Measurements from ENCODE around the gene POP4. TPM values are rescaled to one million over a fixed set of nuclear protein-coding genes. Genes with fewer than 3 reads are reported as not detected.
"Not testable (repeated sequence)": the region's sequence is repeated elsewhere in the genome, so short reads cannot be mapped to it uniquely, and the experiment has no call there.

Gene POP4
- polyA plus RNA-seq, 1 donor: 43.7 TPM

DNA sequence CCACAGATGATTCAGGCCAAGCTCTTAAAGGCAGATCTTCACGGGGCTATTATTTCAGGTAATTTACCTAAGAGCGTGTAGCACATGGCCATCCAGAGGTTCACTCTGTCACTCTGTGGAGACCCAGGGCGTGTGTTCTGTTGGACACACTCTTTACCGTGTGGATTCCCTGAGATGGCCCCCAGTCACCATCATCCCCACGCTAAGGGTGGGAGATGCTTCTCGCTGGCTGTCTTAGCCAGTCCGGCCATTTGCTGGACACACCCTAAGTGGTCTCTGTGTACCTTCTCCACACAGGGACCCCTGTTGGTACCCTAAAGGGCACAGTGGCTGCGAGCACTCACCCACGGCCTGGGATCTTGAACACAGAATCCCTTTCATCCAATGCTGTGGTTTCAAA is 6.0 kb downstream of the POP4 start:
- no peak for DNase-seq

DNA sequence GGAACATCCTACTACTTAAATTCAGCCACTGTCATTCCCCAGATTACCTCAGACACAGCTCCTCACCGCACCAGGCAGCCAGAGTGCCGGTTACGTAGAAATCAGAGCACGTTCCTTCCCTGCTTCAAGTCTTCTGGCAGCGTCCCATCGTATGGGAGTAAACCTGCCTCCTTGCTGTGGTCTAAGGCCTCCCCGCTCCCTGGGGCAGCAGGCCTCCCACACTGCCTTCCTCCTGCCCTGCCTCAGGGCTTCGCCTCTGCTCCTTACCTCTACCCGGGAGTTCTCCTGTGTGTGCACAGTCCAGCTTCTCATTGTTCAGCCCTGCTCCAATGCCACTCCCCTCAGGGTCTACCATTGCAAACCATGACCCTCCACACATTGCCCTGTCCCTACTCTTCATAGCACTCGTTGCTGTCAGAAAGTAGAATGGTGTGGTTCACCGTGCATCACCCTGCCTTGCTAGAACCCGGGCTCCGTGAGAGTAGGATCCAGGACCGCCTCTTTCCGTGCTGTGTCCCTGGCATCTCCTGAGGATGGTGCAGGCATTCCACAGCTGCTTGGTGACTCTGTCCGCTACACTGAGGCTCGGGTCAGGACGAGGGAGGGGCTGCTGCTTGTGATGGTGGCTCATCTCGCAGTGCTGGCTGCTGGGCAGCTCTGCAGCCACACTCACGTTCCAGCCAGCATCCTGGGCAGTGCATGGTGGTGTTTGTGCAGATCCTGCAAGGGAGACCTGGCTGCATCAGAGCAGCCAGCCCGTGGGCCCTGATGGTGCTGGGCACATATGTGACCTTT is 6.9 kb downstream of the POP4 start:
- no peak for DNase-seq

DNA sequence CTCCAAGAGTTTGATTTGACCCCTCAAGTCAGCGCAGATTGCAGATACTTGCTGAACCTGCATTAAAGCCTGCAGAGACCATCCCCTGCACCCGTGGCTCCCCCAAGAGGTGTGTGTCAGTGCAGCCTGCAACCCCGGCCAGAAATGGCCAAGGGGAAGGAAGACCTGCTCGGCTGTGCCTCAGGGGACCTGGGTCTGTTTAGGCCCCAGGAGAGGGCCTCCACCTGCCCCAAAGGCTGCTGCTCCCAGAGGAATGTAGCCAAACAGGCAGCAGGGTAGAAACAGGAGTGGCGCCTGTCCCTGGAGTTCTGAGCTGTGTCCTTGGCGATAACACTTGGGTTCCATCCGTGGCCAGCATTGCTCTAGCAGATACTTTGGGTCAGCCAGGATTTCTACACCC is 8.0 kb downstream of the POP4 start:
- no peak for DNase-seq

DNA sequence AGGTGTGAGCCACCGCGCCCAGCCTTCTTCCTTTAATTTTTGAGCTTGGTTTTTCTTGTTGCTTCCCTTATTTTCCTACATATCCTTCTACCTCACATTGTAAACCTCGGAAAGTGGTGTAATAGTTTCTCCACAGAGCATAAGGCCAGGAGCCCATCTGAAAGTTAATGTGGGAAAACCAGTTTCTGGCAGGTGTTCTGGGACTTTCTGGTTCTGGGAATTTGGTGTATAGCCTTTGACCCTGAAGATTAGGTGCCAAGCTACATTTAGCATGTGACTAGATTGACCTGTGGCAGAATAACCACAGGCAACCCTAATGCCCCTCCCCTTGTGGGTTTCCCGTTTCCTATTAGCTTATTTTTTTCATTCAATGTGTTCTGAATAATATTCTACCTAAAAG is 8.7 kb downstream of the POP4 start:
- no peak for DNase-seq

DNA sequence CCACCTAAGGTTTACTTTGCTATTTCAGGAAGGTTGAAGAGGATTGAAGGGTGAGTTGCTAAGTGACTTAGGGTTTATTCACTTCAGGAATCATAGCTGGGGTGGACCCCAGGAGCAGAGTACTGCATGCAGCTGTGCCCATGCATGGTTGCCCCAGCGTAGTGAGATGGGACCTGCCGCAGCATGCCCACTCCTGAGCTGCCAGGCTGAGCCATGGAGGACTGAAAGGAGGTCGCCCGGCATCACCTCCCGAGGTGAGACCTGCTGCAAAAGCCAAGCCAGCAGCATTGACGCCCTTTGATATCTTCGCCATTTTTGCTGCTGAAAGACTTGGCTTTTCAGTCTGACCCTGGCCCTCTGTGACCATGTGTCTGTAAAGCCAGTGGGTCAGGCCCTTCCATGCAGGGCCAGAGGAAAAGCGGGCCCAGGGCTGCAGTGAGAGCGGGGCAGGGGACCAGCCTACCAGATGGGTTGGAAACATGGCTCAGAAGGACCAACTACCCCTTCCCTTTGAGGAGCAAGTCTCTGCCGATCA is 9.9 kb downstream of the POP4 start:
- no peak for DNase-seq

DNA sequence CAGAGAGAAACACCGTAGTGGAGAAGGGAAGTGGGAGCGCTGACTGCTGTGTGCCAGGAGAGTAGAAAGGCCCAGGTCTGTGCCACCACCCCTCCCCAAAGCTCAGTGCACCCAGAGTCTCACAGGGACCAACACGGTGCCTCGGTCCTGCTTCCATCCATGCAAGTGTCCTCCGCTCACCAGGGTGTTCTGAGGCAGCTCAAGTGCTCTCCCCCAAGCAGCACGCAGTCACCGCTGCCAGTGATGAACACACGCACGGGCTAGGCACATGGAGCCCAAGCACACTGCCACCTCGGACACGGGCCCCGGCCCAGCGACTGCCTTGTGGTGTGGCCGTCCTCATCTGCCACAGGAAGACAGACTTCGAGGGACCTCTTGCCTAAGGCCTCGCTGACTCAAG is 10.5 kb downstream of the POP4 start:
- DNase-seq: no peak

DNA sequence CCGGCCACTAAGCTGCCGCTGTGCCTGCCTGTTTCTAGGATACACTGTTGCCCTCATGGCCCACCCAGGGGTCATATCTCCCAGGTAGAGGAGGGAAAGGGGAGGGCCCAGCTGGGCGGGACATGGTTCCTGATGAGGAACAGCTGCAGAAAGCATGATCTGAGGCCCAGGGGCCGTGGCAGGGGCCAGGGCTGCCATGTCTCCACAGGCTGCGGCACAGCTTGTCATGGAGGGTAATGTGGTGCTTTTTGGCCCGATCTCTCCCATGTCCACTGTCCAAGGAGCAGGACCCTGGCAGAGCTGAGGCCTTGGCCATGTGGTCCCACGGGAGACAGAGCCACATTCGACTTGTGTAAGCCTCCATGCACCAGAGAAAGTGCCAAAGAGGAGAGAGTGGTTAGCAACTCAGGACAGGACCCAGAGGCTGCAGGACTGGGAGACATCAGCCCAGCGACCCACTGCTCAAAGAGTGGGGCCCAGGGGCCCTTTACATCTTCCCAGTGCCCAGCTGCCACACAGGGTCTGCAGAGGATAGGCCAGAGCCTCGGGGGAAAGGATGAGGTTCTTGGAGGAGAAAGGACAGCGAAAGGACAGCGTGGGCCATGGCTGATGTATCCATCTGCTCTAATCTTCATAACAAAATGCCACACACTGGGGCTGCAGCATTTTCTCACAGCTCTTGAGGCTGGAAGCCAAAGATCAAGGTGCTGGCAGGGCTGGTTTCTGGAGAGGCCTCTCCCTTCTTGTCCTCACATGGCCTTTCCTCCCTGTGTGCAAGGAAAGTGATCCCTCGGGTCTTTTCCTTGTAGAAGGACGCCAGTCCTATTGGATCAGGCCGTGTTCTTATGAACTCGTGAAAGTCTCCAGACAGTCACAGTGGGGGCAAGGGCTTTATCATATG is 11.5 kb downstream of the POP4 start:
- DNase-seq: no peak

DNA sequence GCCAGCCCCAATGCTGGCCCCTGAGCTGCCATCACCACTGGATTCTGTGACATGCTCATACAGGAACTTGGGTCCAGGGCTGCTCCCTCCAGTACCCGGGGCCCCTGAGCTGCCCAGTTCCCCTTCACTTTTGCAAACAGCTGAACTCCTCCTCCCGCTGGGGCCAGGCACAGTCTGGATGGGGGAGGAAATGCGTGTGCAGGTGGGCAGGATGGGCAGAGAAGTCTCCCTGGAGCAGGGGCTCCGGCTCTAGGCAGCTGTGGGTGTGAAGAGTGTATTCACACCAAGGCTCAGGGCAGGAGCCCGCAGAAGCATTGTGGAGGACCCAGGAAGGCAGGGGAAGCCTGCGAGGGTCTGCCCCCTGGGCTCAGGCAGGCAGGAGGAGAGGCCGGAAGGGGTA is 12.4 kb downstream of the POP4 start:
- no peak for DNase-seq

DNA sequence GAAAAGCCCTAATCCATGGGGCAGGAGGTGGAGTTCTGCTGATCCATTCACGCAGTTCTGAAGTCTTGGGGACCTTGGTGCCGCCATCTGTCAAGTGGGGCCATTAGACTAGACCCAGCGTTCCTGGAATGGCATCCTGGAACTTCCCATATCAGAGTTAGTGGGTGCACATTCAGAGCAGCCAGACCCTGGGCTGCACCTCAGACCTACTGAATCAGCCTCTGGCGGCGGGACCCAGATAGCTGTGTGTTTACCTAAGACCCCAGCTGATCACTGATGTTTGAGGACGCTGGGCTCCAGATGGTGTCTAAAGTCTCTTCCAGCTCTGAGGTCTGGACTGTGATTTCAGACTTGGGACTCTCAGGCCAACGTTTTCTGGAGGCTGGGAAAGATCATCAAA is 12.8 kb downstream of the POP4 start:
- DNase-seq: no peak

DNA sequence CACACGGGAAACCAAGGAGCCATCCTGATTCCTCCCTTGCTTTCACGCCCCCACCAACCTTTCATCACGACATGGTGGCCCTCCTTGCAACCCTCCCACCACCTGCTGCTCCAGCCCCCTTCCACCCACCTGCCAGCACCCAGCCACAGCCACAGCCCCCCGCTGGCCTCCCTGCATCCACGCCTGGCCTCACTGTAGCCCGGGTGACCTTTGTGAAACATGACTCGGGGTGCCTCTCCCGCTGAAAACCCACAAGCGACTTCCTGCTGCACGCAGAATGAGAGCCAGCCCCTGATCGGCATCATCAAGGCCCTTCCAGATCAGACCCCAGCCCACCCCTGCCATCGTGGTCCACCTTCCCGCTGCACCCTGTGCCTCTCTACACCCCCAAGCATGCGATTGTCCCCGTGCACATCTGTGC is 14.9 kb downstream of the POP4 start:
- no peak for DNase-seq

DNA sequence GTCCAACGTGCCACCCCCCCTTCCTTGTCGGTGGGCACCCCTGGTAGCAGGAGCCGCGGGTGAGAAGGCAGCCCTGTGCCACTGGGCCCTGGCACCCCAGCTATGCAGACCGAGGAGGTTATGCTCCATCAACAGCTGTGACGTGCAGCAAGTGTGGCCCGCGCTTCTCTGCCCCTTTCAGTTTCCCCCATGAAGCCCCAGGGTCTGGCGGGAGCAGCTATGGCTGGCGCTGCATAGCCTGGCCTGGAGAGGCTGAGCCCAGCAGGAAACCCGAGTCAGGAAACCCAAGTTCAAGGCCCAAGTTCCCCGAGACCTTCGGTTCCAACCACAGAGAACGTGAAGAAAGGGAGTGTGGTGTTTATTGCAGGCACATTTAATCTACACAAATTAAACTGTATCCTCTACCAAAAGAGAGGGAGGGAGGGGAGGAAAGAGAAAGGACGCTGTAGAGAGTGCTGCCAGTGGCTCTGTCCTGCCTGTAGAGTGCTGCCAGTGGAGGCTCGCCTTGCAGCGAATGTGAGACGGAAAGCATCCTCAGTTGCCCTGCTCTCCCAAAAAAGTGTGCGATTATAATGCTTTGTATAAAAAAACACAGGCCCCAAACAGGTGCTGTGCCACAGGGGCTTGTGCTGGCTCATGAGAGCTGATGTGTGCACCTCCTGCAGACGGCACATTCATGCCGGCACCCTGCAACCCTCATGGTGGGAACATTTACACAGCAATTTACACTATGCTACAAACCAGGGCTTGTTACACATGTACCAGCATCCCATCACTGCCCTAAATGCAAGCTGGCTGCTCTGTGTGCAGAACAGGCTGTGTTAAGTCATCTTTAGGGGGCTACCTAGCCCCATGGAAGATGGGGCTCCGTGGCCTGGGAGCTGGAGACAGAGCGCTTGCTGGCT is 16.3 kb downstream of the POP4 start:
- DNase-seq: no peak

DNA sequence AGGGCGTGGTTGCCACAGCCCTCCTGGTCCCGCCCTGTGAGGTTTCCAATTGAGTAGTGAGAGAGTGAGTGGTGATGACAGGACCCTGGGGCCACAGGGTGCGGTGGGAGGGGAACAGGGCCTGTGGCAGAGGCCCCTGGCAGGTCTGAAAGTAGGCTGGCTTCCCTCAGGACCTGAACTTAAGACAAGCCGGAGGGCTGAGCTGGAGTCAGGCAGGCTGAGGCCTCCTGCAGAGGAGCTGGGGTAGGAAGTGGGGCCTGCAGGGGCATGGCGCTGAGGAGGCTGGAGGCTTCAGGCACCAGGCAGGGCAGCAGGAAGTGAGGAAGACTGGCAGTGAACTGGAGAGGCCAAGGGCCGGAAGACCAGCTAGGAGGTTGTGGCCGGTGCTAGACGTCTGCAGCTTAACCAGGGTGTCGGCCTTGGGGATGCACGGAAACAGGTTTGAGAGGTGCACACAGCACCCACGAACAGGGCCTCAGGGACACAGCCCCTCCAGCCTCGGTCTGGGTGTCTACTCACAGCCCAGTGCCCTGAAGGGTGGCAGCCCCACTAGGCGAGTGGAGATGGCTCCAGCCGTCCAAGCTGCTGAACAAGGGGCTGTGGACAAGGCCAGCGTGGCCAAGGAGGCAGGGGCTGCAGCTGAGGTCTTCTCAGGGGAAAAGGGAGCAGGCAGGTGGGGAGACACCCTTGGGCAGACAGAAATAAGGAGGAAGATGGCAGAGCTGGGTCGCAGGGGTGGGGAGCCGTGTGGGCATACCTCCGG is 17.8 kb downstream of the POP4 start:
- no peak for DNase-seq

DNA sequence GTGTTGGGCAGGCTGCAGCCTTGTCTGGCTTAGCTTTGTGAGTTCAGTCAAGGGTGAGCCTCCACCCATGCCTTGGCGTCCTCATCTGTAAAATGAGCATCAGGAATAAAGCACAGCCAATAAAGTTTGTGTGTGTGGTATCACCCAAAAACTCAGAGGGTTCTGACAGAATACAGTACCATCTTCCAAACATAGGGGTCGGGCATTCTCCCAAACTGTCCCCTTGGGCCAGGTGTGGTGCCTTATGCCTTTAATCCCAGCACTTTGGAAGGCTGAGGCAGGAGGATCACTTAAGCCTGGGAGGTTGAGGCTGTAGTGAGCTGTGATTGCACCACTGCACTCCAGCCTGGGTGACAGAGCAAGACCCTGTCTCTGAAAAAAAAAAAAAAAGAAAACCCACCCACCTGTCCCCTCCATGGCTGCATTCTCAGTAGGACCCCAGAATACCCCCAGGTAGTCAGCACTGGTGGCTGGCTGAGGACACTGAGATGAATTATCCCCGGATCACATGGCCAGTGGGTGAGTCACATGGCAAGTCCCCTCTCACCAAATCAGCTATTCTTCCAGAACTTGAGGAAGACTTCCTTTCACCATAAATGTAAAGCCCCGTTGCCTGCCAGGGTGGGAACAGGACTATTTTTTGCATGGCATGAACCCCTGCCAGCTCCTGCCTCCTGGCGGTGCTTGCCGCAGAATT is 18.6 kb downstream of the POP4 start:
- no peak for DNase-seq

DNA sequence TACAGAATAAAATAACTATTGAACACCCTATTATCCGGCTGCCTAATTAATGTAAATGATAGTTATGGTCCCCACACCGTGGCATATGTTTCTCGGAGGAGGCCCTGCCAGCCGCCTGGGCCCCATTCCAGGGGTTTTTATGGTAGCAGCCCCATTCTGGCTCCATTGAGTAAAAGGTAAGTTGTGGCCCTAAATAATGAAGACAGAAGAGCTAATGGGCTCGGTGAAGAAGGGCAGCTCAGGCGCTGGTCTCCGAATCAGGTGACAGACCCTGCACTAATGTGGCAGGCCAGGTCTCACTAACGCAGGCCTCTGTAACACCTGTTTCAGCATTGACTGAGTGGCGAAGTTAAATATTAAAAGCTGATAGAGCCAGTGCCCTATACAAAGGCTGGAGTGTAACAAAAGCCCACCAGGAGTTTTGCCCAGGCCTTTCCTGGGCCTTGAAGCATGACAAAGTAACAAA is 19.1 kb downstream of the POP4 start:
- no peak for DNase-seq

DNA sequence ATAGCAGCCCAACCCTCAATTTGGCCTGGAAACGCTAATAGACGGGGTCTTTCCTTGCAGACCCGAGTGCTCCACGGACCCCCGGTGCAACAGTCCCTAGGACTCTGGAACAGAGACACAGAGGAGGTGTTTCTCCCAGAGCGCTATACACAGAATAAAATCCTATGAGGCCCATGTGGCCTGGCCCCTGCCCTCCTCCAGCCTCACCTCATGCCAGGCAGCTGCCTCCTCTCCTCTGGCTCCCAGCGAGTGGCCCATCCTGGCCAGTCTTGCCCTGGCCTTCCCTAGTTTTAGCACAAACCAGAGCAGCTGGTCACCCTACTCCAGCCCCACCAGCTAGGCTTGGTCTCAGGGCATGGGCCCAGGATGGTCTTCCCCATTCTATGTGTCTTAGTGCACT is 20.3 kb downstream of the POP4 start:
- DNase-seq: no peak

DNA sequence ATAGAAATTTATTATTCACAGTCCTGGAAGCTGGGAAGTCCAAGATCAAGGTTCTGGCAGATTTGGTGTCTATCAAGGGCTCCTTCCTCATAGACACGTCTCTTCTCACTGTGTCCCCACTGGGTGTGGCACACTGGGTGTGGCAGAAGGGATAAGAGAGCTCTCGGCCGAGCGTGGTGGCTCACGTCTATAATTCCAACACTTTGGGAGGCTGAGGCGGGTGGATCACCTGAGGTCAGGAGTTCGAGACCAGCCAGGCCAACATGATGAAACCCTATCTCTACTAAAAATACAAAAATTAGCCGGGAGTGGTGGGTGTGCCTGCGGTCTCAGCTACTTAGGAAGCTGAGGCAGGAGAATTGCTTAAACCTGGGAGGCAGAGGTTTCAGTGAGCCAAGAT is 20.7 kb downstream of the POP4 start:
- not testable (repeated sequence) for DNase-seq

DNA sequence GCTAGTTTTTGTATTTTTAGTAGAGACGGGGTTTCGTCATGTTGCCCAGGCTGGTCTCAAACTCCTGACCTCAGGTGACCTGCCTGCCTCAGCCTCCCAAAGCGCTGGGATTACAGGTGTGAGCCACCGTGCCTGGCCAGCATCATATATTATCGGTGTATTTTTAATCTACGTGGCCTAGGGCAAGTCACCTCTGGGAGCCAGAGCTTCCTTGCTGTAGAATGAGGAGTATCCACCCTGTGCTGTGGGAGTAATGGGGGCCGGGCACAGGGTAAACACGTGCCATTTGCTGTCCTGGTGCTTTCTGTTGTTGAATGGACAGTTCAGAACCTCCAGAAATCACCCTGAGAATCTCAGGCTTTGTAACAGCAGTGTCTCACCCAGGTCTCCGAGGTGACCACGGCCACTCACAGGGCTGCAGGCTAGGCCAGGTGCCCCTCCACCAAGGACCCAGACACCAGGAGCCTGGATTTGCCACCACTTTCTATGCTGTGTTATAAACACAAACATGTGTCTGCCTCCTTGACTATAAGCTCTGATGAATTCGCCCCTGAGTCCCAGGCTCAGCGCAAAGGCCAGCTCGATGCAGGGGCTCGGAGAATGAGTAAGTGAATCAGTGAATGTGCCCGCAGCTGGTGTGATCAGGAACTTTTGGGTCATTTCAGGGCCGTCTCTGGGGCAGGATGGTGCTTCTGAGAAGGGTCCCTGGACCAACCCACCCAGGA is 22.7 kb downstream of the POP4 start:
- DNase-seq: no peak

DNA sequence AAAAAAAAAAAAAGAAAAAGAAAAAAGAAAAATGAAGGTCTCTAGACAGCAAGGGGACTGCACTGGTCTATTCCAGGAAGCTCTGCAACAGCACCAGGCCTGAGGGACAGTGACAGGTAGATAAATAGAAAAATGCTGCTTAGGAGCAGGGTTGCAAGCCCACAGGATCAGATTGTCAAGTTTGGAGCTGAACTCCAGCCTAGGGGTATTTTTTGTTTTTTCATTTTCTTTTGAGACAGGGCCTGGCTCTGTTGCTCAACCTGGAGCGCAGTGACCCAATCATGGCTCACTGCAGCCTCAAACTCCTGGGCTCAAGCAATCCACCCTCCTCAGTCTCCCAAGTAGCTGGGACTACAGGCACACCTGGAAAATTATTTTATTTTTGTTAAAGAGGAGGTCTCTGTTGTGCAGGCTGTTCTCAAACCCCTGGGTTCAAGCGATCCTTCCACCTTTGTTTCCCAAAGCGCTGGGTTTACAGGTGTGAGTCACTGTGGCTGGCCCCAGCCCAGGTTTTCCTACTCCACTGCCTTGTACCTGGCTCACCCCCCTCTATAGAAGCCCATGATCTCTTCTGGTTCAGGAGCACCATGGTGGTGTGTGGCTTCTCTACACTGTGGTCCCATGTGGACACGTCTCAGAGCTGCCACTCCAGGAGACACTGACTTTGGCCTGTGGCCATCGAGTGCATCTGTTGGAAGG is 23.9 kb downstream of the POP4 start:
- no peak for DNase-seq

DNA sequence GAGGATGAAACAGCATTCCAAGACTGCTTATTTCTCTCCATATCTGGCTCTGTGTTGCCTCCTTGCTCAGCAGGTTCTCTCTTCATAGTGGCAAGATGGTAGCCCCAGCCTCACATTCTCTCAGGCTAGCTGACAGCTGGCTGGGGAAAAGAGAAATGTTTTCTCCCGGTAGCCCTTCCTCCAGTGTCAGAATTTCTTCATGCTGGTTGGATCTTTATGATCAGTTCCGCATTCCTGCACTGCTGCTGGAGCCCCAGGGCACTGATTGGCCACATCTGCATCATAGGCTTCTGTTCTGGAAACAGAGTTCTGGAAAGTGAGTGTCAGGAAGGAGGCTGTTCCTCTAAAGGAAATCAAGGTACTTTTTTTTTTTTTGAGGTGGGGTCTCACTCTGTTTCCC is 24.6 kb downstream of the POP4 start:
- no peak for DNase-seq

DNA sequence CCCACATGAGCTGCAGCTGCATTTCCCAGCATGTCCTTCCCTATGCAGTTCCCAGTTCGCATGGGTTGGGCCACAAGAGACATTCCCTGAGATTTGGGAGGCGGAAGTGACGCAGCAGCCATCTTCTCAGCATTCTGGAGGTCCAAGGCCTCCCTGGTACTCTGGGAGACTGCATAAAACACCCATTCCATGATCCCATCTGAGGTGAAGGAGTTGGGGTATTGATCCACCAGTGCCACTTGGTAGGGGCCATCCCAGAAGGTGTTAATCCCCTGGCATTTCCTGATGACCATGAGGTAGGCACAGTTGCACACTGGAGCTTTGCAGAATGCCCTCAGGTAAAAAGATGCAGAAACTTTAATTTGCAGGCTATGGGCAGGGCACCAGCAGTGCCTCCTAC is 25.4 kb downstream of the POP4 start:
- DNase-seq: no peak

Data from hindlimb muscle (tissue), 1 donor.